MV-4-11 (cell line): ENCODE measurements around the gene STARD9.
"Not testable (repeated sequence)": the region's sequence is repeated elsewhere in the genome, so short reads cannot be mapped to it uniquely, and the experiment has no call there.

Experiments used
- DNase-seq: peaks from one replicate; lab custom pipeline; 2025; lab: John Stamatoyannopoulos, UW

STARD9 gene

DNA sequence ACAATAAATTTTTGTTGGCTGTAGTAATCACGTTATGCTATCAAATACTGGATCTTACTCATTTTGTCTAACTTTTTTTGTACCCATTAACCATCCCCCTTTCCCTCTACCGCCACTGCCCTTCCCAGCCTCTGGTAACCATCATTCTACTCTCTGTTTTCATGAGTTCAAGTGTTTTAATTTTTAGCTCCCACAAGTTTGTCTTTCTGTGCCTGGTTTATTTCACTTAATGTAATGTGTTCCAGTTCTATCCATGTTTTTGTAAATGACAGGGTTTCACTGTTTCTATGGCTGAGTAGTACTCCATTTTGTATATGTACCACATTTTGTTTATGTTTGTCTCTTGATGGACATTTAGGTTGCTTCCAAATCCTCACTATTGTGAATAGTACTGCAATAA is 52.1 kb downstream of the STARD9 start:
- no peak for DNase-seq

DNA sequence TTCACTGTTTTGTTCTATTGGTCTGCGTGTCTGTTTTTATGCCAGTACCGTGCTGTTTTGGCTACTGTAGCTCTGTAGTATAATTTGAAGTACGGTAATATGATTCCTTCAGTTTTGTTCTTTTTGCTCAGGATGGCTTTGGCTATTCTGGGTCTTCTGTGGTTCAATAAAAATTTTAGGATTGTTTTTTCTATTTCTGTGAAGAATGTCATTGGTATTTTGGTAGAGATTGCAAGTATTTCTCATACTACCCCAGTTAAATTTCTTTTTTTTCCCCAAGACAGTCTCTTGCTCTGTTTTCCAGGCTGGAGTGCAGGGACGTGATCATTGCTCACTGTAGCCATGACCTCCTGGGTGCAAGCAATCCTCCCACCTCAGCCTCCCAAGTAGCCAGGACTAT is 53.4 kb downstream of the STARD9 start:
- no peak for DNase-seq

DNA sequence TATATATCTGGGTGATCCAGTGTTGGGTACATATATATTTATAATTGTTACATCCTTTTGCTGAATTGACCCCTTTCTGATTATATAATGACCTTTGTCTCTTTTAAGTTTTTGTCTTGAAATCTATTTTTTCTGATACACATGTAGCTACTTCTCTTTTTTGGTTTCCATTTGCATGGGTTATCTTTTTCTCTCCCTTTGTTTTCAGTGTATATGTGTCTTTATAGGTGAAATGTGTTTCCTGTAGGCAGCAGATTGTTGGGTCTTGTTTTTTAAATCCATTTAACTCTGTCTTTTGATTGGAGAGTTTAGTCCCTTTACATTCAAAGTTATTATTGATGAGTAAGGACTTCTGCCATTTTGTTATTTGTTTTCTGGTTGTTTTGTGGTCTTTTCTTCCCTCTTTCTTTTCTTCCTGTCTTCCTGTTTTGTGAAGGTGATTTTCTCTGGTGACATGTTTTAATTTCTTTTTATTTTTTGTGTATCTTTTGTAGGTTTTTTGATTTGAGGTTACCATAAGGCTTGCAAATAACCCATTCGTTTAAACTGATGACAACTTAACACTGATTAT is 56.8 kb downstream of the STARD9 start:
- peak; percentile 47 for DNase-seq

DNA sequence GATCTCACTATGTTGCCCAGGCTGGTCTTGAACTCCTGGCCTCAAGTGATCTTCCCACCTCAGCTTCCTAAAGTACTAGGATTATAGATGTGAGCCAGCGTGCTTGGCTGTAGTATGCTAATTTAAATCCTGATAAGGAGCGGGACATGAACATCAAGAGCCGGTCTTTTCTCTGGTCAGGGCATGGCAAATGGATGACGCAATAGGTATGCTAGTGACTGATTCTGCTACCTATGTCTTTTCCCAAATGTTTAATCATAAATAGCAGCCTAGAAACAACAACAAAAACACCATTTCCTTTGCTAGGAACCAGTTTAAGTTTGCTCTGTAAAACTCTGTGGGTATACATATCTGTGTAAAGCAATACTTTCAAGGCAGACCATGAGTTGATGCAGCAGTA is 64.7 kb downstream of the STARD9 start:
- no peak for DNase-seq

DNA sequence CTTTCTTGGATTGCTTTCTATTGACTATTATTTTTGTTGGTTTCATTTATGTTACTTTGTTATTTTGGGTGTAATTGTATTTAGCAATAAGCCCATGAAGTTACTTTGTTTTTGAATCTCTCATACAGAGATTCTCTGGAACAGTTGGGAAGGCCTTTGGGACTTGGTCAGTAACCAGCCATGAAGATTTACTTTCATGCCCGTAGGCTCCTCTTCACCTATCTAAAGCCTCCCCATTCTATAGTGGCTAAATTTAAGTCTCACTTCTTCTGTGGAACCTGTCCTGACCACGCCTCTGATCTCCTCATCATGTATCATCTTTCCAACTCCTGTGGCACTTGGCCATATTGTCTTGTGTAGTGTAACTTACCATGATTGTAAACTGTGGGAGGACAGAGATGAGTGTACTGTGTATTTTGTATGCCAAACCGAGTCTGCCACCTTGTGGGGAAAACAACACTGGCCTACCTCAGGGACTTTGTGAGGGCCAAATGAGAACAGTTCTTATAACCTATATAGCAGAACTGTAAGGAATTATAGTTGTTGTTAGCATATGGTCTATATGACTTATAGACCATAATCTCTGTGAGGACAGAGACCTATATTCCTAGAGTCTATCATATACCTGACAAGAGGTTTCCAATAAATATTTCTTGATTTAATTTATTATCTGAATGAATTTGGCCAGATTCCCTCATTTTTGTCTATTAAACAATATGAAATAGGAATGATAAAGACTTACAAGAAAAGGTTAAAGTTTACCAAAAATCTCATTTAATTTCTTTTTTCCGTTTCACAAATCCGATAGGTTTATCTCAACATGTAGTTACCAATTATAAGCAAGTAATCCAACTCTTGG is 75.0 kb downstream of the STARD9 start:
- DNase-seq = peak; percentile 66

DNA sequence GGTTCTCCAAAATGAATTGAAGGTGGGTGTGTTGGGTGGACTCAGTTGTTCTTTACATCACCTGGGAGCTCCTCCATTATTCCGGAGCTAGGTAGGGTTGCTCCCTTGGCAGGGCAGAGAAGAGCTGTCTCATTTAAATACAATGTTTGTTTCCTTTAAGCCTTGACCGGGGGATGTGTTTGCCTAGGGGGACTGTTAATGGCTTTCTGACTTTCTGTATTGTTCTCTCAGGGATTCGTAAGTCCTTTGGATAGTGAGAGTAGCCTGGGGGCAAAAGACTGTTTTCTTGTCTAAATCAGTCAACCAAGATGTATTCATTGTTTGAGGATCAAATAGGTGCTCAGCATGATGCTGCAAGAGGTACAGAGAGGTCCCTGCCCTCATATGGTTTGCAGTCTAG is 90.4 kb downstream of the STARD9 start:
- no peak for DNase-seq

DNA sequence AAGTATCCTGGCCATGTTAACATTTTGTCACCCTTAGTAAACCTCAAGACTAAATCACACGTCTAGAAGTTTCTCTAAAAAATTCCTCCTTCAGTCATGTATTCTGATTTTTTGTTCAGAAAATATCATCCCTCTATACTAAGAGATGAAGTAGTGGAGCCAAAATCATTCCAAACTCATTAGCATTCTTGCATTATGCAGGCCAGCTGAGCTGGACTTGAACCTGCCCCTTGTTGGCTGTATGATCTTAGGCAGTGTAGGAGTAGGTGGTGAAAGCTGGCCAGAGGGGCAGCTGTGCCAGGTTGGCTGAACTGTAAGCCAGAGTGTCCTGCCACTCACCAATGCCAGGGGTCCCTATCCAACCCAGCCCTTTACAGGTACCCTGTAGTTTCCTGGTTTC is 92.4 kb downstream of the STARD9 start:
- DNase-seq = no peak

DNA sequence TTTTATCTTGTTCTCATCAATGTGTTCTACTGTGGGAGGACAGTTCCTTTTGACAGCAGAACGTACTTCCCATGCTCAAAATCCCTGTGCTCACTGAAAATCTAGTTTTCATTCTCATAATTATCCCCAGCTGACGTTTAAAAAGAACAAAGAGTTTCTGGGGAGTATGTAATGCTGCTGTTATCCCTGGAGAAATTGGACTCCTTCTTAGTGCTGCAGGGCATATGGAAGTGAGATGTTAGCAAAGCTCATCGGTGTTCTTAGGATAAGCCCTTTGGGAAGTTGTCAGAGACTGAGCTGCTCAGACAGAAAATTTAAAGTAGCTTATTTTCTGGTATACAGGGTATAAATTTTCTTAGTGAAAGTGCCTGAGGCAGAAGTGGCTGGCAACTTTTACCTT is 95.0 kb downstream of the STARD9 start:
- no peak for DNase-seq

DNA sequence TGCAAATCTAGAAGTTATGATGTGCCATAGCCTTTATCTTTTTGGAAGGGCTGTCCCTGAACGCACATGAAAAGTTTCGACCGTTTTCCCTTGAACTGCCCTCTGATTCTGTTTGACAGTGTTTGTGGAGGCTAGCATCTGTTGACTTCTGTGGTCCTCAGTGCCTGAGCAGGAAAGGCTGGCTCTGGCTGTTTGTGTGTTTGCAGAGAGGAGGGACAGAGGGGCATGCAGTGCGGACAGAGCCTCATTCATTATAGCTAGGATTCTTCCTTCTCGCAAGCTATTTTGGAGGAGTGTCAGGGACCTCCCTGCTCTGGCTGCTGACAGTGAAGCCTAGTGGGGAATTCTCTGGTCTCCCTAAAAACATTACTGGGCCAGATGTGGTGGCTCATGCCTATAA is 97.0 kb downstream of the STARD9 start:
- no peak for DNase-seq

DNA sequence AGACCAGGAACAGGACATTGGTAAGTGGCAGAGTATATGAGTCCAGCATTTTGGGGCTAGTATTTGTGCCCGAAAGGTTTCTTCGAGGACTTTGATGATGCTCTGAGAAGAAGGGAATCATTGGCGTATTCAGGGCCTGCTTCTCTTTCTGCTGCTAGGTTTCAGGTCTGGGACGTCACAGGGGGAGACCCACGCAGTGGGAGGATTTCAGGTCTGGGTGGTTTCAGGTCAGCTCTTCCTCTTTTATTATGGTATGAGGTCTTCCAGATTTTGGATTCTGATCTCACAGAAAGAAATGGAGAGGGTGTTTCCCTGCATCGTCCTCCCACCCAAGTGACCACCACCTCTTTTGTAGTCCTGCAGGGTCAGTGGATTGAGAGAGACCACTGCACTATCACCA is 99.1 kb downstream of the STARD9 start:
- no peak for DNase-seq

DNA sequence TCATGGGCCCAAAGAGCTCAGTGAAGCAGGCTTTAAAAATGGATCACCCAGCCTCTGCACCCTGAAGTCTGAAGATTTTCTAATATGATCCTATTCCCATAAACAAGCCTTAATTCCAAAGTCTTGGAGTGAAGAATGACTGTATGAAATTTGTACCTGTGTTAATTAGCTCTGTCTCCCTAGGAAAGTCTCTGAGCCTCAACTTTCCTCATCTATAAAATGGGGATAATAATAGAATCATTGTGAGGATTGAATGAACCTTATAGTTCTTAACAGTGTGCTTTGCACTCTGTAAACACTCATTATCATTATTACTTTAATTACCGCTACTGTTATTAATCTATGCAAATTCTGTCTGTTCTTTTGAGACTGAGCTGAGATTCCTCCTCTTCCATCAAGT is 99.6 kb downstream of the STARD9 start:
- DNase-seq = no peak

DNA sequence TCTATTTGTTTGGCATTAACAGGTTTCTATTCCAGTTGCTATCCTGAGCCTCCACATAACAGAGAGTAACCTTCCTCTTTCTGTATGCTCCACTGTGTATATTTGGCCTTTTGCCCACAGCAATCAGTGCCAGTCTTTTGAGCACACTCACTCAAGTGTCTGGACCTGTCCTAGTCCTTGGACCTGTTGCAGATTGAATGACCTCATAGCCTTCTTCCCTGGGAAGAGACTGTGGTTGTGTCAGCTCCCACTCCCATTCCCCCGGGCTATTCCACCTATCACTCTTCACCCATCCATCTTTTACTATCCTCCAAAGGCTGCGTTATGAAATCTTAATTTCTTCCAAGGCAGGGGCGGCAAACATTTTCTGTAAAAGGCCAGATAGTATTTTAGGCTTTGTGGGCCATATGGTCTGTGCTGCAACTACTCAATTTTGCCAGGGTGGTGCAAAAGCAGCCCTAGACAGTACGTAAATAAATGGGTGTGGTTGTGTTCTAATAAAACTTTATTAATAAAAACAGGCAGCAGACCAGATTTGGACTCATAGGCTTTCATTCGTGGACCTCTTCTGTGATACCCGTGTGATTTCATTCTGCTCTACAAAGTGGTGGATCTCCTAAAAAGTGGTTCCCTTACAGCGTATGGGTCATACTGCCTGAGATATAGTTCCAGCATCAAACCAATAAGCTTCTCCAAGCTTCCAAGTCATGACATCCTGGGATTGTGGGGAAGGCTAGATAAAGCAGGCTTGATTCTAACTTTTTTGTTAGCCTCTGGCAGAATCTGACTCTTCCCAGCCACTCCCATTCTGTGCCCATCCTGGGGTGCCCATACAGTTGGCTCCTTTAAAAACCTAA is 104.1 kb downstream of the STARD9 start:
- DNase-seq = peak; percentile 22

DNA sequence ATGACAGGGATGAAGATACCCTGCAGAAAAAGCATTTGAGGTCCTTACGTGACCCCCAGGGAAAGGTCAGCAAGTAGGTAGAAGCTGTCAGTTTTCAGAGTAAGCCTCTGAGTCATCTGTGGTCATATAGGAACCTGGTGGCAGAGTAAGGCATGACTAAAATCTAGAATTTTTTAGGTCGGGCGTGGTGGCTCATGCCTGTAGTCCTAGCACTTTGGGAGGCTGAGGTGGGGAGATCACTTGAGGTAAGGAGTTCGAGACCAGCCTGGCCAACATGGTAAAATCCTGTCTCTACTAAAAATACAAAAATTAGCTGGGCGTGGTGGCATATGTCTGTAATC is 104.7 kb downstream of the STARD9 start:
- DNase-seq = not testable (repeated sequence)

DNA sequence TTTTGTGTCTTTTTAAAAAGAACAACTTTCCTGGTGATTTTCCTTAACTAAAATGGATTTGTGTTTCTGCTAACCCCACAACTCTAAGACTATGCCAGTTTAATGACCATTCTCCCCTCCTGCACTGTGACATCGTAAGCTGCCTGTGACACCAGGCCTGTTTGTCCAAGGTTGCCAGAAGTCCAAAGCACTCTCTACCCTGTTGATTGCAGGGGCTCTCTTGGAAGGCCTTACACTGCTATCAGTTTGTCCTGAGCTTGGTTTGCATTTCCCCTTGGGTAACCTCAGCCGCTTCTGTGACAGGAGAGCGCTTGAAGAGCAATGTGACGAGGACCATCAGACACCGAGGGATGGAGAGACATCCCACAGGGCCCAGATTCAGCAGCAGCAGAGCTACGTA is 105.7 kb downstream of the STARD9 start:
- DNase-seq = no peak

DNA sequence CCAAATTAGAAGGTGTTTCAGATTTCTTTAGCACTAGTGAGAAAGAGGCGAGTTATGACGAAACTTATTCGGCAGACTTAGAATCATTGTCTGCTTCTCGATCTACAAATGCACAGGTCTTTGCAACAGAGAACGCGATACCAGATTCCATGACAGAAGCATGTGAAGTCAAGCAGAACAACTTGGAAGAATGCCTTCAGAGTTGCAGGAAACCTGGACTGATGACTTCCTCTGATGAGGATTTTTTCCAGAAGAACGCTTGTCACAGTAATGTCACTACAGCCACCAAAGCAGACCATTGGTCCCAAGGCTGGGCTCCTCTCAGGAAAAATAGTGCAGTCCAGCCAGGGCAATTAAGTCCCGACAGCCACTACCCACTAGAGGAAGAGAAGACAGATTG is 110.9 kb downstream of the STARD9 start:
- DNase-seq = no peak

DNA sequence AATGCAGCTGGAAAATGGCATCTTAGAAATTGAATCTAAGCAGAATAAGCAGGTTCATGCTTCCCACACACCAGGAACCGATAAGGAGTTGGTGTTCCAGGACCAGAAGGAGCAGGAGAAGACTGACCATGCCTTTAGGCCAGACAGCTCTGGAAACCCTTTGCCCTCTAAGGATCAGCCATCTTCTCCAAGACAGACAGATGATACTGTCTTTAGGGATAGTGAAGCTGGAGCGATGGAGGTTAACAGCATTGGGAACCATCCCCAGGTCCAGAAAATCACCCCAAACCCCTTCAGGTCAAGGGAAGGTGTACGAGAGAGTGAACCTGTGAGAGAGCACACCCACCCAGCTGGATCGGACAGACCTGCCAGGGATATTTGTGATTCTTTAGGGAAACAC is 112.3 kb downstream of the STARD9 start:
- no peak for DNase-seq

DNA sequence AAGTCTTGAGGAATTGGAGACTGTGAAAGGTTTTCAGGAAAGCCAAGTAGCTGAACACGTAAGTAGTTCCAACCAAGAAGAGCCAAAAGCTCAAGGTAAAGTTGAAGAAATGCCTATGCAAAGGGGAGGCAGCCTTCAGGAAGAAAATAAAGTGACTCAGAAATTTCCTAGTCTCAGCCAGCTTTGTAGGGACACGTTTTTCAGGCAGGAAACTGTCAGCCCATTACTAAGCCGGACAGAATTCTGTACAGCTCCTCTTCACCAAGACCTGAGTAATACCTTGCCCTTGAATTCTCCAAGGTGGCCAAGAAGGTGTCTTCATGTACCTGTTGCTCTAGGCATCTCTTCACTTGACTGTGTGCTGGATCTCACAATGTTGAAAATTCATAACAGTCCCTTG is 112.9 kb downstream of the STARD9 start:
- no peak for DNase-seq

DNA sequence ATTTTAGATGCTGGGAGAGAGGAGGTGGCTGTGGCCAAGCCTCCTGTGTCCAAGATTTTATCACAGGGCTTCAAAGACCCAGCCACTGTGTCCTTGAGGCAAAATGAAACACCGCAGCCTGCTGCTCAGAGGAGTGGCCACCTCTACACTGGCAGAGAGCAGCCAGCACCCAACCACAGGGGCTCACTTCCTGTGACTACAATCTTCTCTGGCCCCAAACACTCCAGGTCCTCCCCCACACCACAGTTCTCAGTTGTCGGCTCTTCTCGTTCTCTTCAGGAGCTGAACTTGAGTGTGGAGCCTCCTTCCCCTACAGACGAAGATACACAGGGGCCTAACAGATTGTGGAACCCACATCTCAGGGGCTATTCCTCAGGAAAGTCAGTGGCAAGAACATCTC is 115.9 kb downstream of the STARD9 start:
- DNase-seq = peak; percentile 49

DNA sequence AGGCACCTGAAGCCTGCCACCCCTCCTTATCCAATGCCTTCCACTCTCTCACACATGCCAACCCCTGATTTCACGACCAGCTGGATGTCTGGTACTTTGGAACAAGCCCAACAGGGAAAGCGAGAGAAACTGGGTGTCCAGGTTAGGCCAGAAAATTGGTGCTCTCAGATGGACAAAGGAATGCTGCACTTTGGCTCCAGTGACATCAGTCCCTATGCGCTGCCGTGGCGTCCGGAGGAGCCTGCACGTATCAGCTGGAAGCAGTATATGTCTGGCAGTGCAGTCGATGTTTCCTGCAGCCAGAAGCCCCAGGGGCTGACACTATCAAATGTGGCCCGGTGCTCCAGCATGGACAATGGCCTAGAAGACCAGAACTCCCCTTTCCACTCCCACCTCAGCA is 116.4 kb downstream of the STARD9 start:
- no peak for DNase-seq

DNA sequence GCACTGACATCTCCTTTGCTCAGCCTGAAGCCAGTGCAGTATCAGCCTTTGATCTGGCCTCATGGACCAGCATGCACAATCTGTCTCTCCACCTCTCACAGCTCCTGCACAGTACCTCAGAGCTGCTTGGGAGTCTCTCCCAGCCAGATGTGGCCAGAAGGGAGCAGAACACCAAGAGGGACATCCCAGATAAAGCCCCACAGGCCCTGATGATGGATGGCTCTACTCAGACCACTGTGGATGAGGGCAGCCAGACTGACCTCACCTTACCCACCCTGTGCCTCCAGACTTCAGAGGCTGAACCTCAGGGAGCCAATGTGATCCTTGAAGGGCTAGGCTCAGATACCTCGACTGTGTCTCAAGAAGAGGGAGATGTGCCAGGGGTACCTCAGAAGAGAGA is 117.1 kb downstream of the STARD9 start:
- DNase-seq = no peak

DNA sequence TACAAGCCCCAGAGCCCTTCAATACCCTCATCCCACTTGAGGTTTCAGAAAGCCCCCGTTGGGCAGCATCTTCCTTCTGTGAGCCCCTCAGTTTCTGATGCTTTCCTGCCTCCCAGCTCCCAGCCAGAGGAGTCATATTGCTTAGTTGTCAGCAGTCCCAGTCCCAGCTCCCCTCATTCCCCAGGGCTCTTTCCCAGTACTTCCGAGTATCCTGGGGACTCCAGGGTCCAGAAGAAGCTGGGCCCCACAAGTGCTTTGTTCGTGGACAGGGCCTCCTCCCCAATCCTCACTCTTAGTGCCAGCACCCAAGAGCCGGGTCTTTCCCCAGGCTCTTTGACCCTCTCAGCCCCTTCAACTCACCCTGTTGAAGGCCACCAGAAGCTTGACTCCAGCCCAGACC is 117.6 kb downstream of the STARD9 start:
- no peak for DNase-seq

DNA sequence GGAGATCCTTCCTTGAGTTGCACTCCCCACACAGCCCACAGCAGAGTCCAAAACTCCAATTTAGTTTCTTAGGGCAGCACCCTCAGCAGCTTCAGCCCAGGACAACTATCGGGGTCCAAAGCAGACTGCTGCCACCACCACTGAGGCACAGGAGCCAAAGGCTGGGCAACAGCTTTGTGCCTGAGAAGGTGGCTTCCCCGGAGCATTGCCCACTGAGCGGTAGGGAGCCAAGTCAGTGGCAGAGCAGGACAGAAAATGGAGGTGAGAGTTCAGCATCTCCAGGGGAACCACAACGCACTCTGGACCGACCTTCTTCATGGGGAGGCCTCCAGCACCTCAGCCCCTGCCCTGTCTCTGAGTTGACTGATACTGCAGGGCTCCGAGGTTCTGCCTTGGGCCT is 118.1 kb downstream of the STARD9 start:
- no peak for DNase-seq

DNA sequence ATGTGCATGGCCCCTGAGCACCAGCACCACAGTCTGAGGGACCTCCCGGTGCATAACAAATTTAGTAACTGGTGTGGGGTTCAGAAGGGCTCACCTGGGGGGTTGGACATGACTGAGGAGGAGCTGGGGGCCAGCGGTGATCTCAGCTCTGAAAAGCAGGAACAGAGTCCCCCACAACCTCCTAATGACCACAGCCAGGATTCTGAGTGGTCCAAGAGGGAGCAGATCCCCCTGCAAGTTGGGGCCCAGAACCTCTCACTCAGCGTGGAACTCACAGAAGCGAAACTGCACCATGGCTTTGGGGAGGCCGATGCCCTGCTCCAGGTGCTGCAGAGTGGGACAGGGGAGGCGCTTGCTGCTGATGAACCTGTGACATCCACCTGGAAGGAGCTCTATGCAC is 118.5 kb downstream of the STARD9 start:
- no peak for DNase-seq
